Loucy (cell line): ENCODE results near the gene DLGAP1.

Experiments
- H2AFZ ChIP-seq: fragments of 200-600 bp; sonication (generic); 2 replicates; pipeline ENCODE4 v1.6.0; 2016; ENCODE audit warnings: antibody characterized with exemption, mild to moderate bottlenecking, low read length, moderate library complexity
- H3F3A ChIP-seq: fragments of 200-600 bp; 2 replicates; pipeline ENCODE4 v1.6.0; 2016; ENCODE audit warnings: antibody characterized with exemption, low read depth, mild to moderate bottlenecking
- H3K27me3 ChIP-seq: fragments of 200-600 bp; sonication (generic); 2 replicates; pipeline ENCODE4 v1.6.1; 2014; ENCODE audit warnings: low read length, mild to moderate bottlenecking; ENCODE audit not compliant: insufficient read depth, poor library complexity, severe bottlenecking
- H3K36me3 ChIP-seq: fragments of 200-600 bp; sonication (generic); 2 replicates; pipeline ENCODE4 v1.6.1; 2016; ENCODE audit warnings: low read length; ENCODE audit not compliant: insufficient read depth
- H3K4me1 ChIP-seq: fragments of 200-600 bp; sonication (generic); 2 replicates; pipeline ENCODE4 v1.5.1; 2014; ENCODE audit warnings: low read length, mild to moderate bottlenecking; ENCODE audit not compliant: insufficient read depth, poor library complexity, severe bottlenecking
- H3K4me2 ChIP-seq: fragments of 200-600 bp; sonication (generic); 2 replicates; pipeline ENCODE4 v1.6.0; 2014; ENCODE audit warnings: antibody characterized with exemption, low read length, low read depth, mild to moderate bottlenecking; ENCODE audit not compliant: poor library complexity, severe bottlenecking
- H3K4me3 ChIP-seq: fragments of 200-600 bp; sonication (generic); 2 replicates; pipeline ENCODE4 v1.5.1; 2014; ENCODE audit warnings: low read length, mild to moderate bottlenecking, mixed read lengths; ENCODE audit not compliant: poor library complexity, severe bottlenecking
- H3K79me2 ChIP-seq: fragments of 200-600 bp; sonication (generic); 2 replicates; pipeline ENCODE4 v1.6.1; 2014; ENCODE audit warnings: low read length; ENCODE audit not compliant: insufficient read depth
- H3K9ac ChIP-seq: fragments of 200-600 bp; sonication (generic); 2 replicates; pipeline ENCODE4 v1.6.0; 2014; ENCODE audit warnings: mild to moderate bottlenecking, low read depth, low read length, moderate library complexity; ENCODE audit not compliant: poor library complexity, severe bottlenecking
- H3K9me2 ChIP-seq: fragments of 200-600 bp; sonication (generic); replicated peaks from 2 replicates; pipeline ENCODE4 v1.6.1; 2016; ENCODE audit warnings: low read depth, low read length, mixed read lengths
- H3K9me3 ChIP-seq: fragments of 200-600 bp; sonication (generic); 2 replicates; pipeline ENCODE4 v1.6.1; 2014; ENCODE audit warnings: mild to moderate bottlenecking, antibody characterized with exemption, low read length, low read depth; ENCODE audit not compliant: insufficient read depth
- H4K20me1 ChIP-seq: fragments of 200-600 bp; sonication (generic); 2 replicates; pipeline ENCODE4 v1.6.0; 2014; ENCODE audit warnings: antibody characterized with exemption, low read length, mild to moderate bottlenecking; ENCODE audit not compliant: insufficient read depth, poor library complexity, severe bottlenecking
- EZH2phosphoT487 ChIP-seq: fragments of 200-600 bp; IDR thresholded peaks from 2 replicates; pipeline ENCODE4 v1.6.1; 2018; ENCODE audit warnings: antibody characterized with exemption, mild to moderate bottlenecking, moderate library complexity, borderline replicate concordance
- TF ChIP-seq, protein P1 (sequence below): fragments of 200-600 bp; sonication (generic); conservative IDR thresholded peaks from 2 replicates; pipeline ENCODE4 v1.5.1; 2014; ENCODE audit warnings: mild to moderate bottlenecking, antibody characterized with exemption, low read length

The DLGAP1 gene

DNA sequence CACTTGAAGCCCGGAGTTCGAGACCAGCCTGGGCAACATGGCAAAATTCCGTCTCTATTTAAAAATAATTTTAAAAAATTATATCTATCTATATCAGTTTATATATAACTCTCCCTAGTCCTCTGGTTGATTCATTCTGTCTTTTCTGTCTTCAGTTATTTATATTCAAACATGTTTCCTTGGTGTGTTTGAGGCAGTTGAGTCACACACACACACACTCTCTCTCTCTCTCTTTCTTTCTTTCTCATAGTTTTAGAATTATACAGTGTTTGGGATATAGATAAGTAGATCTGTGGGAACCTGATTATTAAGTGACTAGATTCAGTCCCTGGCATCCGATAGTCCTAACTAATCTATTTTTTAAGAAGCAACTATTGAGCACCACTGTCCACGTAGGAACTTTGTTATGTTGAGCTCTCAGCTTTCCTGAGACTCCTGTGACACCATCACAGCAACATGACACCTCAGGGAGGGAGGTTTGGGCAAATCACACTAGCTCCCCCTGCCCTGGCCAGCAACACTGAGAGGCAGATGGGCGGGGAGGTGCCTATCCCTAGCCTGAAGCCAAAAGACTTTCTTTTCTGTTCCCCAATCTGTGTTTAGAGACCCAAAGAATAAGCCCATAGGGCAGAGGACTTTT lies 482.7 kb downstream of the DLGAP1 start:
- no peaks in the 10 kb centered on the region for H3K4me1 ChIP-seq
- H2AFZ ChIP-seq = no peak overlapping the region
- no peak overlapping the region for H3K4me3 ChIP-seq
- no peaks in the 10 kb centered on the region; the same call in 1 of the 2 replicates for H3K9me2 ChIP-seq
- no peaks in the 10 kb centered on the region for H3F3A ChIP-seq
- no peaks in the 10 kb centered on the region for H3K36me3 ChIP-seq
- TF ChIP-seq EZH2phosphoT487 = no peak
- TF ChIP-seq, protein P1, sequence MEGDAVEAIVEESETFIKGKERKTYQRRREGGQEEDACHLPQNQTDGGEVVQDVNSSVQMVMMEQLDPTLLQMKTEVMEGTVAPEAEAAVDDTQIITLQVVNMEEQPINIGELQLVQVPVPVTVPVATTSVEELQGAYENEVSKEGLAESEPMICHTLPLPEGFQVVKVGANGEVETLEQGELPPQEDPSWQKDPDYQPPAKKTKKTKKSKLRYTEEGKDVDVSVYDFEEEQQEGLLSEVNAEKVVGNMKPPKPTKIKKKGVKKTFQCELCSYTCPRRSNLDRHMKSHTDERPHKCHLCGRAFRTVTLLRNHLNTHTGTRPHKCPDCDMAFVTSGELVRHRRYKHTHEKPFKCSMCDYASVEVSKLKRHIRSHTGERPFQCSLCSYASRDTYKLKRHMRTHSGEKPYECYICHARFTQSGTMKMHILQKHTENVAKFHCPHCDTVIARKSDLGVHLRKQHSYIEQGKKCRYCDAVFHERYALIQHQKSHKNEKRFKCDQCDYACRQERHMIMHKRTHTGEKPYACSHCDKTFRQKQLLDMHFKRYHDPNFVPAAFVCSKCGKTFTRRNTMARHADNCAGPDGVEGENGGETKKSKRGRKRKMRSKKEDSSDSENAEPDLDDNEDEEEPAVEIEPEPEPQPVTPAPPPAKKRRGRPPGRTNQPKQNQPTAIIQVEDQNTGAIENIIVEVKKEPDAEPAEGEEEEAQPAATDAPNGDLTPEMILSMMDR = no peak
- H3K9me3 ChIP-seq = no peaks in the 10 kb centered on the region
- H3K4me2 ChIP-seq = no peak overlapping the region
- no peak overlapping the region for H3K9ac ChIP-seq
- H3K27me3 ChIP-seq = no peaks in the 10 kb centered on the region
- no peaks in the 10 kb centered on the region for H4K20me1 ChIP-seq
- no peaks in the 10 kb centered on the region for H3K79me2 ChIP-seq

DNA sequence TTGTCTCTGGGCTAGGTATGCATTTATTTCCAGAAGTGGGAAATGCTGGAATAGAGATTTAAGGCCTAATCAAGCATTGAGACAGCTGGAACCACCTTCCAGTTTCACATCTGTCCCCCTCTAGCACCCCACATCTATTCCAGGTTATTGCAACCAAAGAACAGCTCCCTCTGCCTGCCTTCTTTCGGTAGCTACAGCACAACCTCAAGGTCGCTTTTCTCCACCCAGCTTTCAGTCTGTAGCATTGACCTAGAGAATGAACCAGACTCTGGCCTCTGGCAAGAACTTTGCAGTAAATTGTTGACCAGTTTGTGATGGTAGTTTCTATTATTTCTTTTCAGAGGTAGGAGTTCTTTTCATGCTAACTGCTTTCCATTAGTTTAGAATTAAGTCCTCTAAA lies 484.2 kb downstream of the DLGAP1 start:
- no peaks in the 10 kb centered on the region for H3K9me3 ChIP-seq
- TF ChIP-seq, protein P1 = no peak
- TF ChIP-seq EZH2phosphoT487 = no peak
- H4K20me1 ChIP-seq = no peaks in the 10 kb centered on the region
- H3K9ac ChIP-seq = no peak overlapping the region
- no peak overlapping the region for H3K4me3 ChIP-seq
- no peak overlapping the region for H3K4me2 ChIP-seq
- H3K36me3 ChIP-seq = no peaks in the 10 kb centered on the region
- H3K4me1 ChIP-seq = no peaks in the 10 kb centered on the region
- H3K79me2 ChIP-seq = no peaks in the 10 kb centered on the region
- no peak overlapping the region for H2AFZ ChIP-seq
- no peaks in the 10 kb centered on the region; the same call in 1 of the 2 replicates for H3K9me2 ChIP-seq
- H3F3A ChIP-seq = no peaks in the 10 kb centered on the region
- no peaks in the 10 kb centered on the region for H3K27me3 ChIP-seq

GRCh38 chr18:3967359-3968180 lies 487.5 kb downstream of the DLGAP1 start:
- Histone ChIP-seq H3K9me2 (no peaks in the 10 kb centered on the region; the same call in 1 of the 2 replicates), H3K4me3 (no peak overlapping the region), H3K9me3 (no peaks in the 10 kb centered on the region), H2AFZ (no peak overlapping the region), H3K9ac (no peak overlapping the region), H3K27me3 (no peaks in the 10 kb centered on the region), H3K79me2 (no peaks in the 10 kb centered on the region), H3F3A (no peaks in the 10 kb centered on the region), H3K36me3 (no peaks in the 10 kb centered on the region), H3K4me2 (no peak overlapping the region), H3K4me1 (no peaks in the 10 kb centered on the region), H4K20me1 (no peaks in the 10 kb centered on the region)
- no peak for TF ChIP-seq EZH2phosphoT487
- TF ChIP-seq, protein P1 = no peak
